HFFc6 (cell line): ENCODE measurements around the gene ZDHHC1. TPM values are rescaled to one million over a fixed set of nuclear protein-coding genes. Genes with fewer than 3 reads are reported as not detected.
A peak's percentile ranks its signal among the peaks of the same experiment; 100 is the strongest.

ENCODE experiments used
- DNase-seq: peaks from one replicate; pipeline ENCODE4 v3.0.0-alpha.2; 2018
- H3K27ac Mint-ChIP-seq: 2 replicates; pipeline ENCODE4 v1.8.0; 2020; ENCODE audit warnings: mild to moderate bottlenecking, mixed read lengths
- H3K27me3 Mint-ChIP-seq: 2 replicates; pipeline ENCODE4 v1.8.0; 2021; ENCODE audit warnings: mild to moderate bottlenecking, moderate library complexity, mixed read lengths; ENCODE audit not compliant: insufficient read depth
- H3K36me3 Mint-ChIP-seq: 2 replicates; pipeline ENCODE4 v1.8.0; 2021; ENCODE audit warnings: low read depth, mixed read lengths
- H3K4me1 Mint-ChIP-seq: 2 replicates; pipeline ENCODE4 v1.8.0; 2020; ENCODE audit warnings: low read depth, mixed read lengths
- H3K4me3 Mint-ChIP-seq: 2 replicates; pipeline ENCODE4 v1.8.0; 2020; ENCODE audit warnings: mild to moderate bottlenecking, moderate library complexity, mixed read lengths
- H3K9me3 Mint-ChIP-seq: 2 replicates; pipeline ENCODE4 v1.8.0; 2020; ENCODE audit warnings: mild to moderate bottlenecking, mixed read lengths
- CTCF ChIP-seq: fragments of 200-600 bp; sonication (generic); IDR thresholded peaks from 2 replicates; pipeline ENCODE4 v1.5.0; 2021; ENCODE audit warnings: antibody characterized with exemption, mild to moderate bottlenecking
- total RNA-seq, 6 experiments: library from RNA; stranded (reverse); fragmentation: NEBNext Ultra II Directional; extraction: Animal tissue kit (Norgen Biotek cat#: 25700); gene quantifications; 2 replicates in 1 of 6; 3 replicates in 5 of 6; pipeline ENCODE4 v1.2.3, GENCODE V29; 2021

ZDHHC1 gene
- total RNA-seq, 6 experiments from 2014 or later: 2.1 to 5.4 (median 2.8) TPM

GRCh38 chr16:67397036-67397801 is 19.1 kb downstream of the ZDHHC1 start:
- DNase-seq: no peak

GRCh38 chr16:67396159-67397035 is 19.9 kb downstream of the ZDHHC1 start:
- H3K9me3 Mint-ChIP-seq: no peaks in the 10 kb centered on the region
- no peak overlapping the region for H3K4me3 Mint-ChIP-seq
- no peaks in the 10 kb centered on the region for H3K36me3 Mint-ChIP-seq
- H3K4me1 Mint-ChIP-seq: no peaks in the 10 kb centered on the region
- peak overlapping the region; percentile 59 for H3K27ac Mint-ChIP-seq
- no peak for TF ChIP-seq CTCF
- DNase-seq: peak; percentile 94
- H3K27me3 Mint-ChIP-seq: peaks cover 15% of the 10 kb centered on the region

More at GRCh38 chr16:67397036-67397801, 19.1 kb downstream of the ZDHHC1 start:
- Mint-ChIP-seq H3K27me3 (peaks cover 22% of the 10 kb centered on the region), H3K27ac (peak overlapping the region; percentile 24; the same call in 1 of the 2 replicates), H3K9me3 (no peaks in the 10 kb centered on the region), H3K4me1 (no peaks in the 10 kb centered on the region), H3K4me3 (no peak overlapping the region), H3K36me3 (no peaks in the 10 kb centered on the region)
- TF ChIP-seq CTCF: no peak

GRCh38 chr16:67395458-67396158 is 20.7 kb downstream of the ZDHHC1 start:
- no peaks in the 10 kb centered on the region for H3K36me3 Mint-ChIP-seq
- H3K9me3 Mint-ChIP-seq: no peaks in the 10 kb centered on the region
- H3K27ac Mint-ChIP-seq: no peak overlapping the region
- H3K4me1 Mint-ChIP-seq: no peaks in the 10 kb centered on the region
- H3K4me3 Mint-ChIP-seq: no peak overlapping the region
- no peak for DNase-seq
- peaks cover 9% of the 10 kb centered on the region for H3K27me3 Mint-ChIP-seq
- TF ChIP-seq CTCF: no peak

GRCh38 chr16:67395105-67395457 is 21.2 kb downstream of the ZDHHC1 start:
- no peak for DNase-seq
- peaks cover 10% of the 10 kb centered on the region for H3K27me3 Mint-ChIP-seq
- no peaks in the 10 kb centered on the region for H3K9me3 Mint-ChIP-seq
- no peak overlapping the region for H3K27ac Mint-ChIP-seq
- TF ChIP-seq CTCF: no peak
- no peaks in the 10 kb centered on the region for H3K36me3 Mint-ChIP-seq
- H3K4me1 Mint-ChIP-seq: no peaks in the 10 kb centered on the region
- no peak overlapping the region for H3K4me3 Mint-ChIP-seq
